Activated CD4-positive, alpha-beta T cell treated with anti-CD3 and anti-CD28 coated beads, Interleukin-2, amount 50 U/mL, for 48 hours (primary cell): ENCODE results near the gene NIBAN1.
"Not testable (repeated sequence)": the region's sequence is repeated elsewhere in the genome, so short reads cannot be mapped to it uniquely, and the experiment has no call there.

ENCODE experiments used
- DNase-seq, 2 experiments: peaks; one replicate each; pipeline ENCODE4 v3.0.0-alpha.2; 2020

The NIBAN1 gene

GRCh38 chr1:184973272-184974055, 844 bp downstream of the NIBAN1 start:
- peak; percentile 70 to 77 for DNase-seq

DNA sequence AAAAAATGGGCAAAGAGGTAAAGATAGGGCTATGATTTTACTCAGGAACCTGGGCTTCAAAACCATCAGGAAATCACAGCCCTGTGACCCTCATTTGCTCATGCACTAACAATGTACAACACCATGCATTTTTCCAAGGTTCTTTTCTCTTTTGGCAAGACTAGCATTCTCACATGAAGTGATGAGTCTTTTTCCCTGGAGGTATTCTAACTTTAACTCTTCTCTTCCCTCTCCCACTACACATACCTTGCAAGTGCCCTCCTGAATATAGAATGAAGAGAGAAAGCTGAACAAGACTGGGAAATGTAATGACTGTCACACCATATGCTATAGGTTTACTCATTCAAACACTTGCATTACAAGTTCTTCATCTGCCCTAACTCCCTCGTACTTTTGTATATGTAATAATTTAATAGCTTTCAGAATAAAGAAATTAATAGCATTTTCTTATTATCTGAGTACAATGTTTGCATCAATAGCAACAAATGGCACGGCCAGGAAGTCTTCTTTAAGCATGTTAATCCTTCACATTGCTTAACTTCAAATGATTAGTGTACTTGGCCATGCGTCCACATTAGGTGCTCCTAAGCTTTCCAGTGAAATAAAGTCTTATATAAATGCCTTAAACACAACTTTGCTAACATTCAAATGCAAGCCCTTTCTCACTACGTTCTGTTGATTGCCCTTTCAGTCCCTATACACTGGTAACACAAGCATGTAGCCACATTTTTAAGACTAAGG, 1.8 kb downstream of the NIBAN1 start:
- no peak for DNase-seq

GRCh38 chr1:184971522-184972265, 2.6 kb downstream of the NIBAN1 start:
- DNase-seq, result no peak

GRCh38 chr1:184970691-184971161, 3.6 kb downstream of the NIBAN1 start:
- DNase-seq, result peak in 1 of 2 experiments; percentile 16

- no peak for DNase-seq
Observed at GRCh38 chr1:184966989-184967388, 7.3 kb downstream of the NIBAN1 start.

- DNase-seq, result no peak
Observed at GRCh38 chr1:184965944-184966860, 8.1 kb downstream of the NIBAN1 start.

- DNase-seq, result no peak
Observed at GRCh38 chr1:184965439-184965838, 8.9 kb downstream of the NIBAN1 start.

- no peak for DNase-seq
Observed at GRCh38 chr1:184959626-184960025, 14.7 kb downstream of the NIBAN1 start.

DNA sequence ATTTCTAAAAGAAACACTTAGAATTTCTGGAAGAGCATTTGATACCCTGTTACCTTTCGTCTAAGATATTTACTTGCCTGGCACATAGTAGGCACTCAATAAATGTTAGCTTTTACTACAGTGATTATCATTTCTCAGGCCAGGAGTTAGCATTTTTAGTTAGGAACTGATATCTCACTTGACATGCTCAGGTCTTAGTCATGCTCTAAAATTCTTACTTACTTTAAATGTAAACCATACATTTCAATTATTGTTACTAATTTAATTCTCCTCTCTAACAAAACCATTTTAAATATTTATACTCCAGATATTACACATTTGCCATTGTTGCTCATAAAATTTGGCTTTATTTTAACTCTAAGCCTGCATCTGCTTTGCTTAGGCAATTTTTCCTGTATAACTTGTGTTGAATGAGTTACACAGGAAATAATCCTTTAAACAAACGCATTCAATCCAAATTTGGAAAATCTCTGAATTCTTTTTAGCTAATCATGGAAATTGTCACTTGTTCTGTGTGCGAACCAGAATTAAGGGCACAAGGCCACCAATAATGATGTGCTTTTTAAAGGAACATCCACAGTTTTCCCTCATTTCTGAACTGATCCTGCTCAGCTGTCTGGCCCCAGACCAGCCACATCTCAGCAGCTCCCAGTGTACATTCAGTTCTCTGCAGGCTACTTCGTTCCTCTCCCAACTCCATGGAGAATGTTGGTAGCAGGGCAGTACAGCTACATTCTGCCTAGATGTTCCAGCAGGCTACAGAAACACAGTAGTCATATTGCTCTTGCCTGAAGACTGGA, 15.6 kb downstream of the NIBAN1 start:
- DNase-seq, result no peak

- DNase-seq, result not testable (repeated sequence)
Observed at GRCh38 chr1:184957901-184958300, 16.4 kb downstream of the NIBAN1 start.

DNA sequence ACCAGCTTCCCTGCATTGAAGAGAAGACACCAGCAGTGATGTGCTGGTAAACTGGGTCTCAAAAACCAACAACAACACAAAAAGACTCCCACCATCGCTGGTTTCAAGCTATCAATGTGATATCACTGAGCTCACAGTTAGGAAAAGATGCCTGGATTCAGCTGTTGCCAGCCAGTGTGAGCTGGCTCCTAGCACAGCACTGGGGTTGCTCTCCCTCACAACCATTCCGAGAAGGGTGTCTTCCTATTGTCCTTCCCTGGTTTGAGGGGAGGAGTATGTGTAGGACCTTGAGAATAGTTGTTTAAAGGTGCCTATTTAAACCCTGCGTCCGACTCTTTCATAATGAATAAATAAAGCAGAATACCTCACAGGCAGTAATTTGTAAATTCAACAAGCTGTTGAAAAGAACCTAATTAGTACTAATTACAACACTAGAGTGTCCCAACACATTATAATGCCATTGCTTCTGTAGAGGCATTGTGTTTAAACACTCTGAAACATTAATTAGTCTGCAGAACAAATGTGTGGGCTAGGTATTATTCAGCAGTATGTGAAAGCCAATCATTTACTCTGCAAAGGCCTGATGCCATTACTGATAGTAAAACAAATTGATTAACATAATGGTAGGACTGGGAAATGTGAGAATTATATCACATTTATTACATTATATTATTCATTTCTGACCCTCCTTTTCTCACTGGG, 17.2 kb downstream of the NIBAN1 start:
- DNase-seq, result no peak

DNA sequence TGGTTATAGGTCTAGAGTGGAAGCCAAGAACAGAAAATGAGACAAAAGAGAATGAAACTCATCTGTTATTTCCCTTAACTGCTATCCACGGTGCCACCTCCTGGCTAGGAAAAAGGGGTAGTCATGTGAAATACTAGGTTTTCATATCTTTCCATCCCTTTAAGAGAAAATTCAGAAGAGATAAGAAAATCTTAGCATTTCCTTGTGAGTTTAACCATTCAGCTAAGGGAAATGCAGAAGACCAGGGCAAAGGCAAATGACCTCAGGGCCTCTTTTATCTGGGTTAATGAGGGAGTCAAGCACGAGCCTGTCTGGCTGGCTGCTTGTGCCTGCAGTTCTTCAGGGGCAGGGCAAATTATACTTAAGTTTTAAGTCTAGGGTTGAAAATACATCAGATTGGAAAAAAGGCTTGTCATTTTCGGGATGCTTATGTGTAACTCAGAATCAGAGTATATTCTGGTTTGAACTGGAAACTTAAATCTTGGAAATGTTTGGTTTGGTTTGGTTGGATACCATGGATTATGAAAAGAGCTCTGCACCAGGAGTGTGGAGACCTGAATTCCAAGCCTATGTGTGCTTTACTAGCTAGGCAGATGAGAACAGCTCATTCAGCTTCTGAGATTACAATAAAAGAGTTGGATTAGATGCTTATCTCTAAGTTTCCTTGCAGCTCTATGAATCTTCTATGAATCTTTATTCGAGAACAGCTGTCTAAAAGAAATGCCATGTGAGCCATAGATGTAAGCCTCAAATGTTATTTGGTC, 19.9 kb downstream of the NIBAN1 start:
- DNase-seq, result no peak

DNA sequence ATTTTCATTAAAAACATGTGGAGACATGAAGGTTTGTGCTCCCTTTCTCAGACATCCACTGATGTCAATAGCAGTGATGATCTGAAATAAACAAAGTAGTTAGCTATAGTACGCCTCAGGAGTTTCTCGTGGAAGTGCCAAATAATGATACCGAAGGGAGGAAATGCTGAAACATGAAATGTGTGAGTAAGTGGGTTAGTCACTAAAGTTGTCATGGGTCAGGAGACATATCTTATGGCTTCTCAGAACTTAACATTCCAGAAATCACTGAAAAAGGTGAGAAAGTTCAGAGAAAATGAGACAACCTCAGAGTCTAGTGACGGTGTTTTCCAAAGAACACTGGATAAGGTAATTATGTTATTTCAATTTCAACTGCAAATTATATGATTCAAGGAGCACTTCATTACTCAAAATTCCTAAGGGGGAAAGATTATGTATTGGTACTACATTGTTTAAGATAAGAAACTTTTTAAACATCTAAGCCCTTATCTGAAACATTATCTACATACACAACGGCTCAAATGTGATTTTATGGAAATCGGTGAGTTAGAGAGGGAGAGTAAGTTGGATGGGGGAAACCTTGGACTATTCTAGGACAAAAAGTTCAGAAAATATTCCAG, 20.6 kb downstream of the NIBAN1 start:
- DNase-seq, result no peak

- no peak for DNase-seq
Observed at GRCh38 chr1:184952428-184952827, 21.9 kb downstream of the NIBAN1 start.

DNA sequence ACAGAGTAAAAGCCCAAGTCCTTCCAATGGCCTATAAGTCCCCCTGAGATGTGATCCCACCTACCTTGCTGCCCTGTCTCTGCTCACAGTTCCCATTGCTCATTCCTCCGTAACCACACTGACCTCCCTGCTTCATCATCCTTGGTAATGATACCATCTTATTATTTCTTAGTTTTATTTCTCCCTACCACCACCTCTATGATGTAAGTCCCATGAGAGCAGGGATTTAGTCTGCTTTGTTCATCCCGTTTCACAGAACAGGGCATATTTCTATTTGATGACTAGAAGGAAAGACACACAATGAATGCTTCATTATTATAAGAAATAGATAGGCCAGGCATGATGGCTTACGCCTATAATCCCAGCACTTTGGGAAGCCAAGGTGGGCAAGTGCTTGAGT, 22.5 kb downstream of the NIBAN1 start:
- no peak for DNase-seq

- no peak for DNase-seq
Observed at GRCh38 chr1:184950906-184951305, 23.4 kb downstream of the NIBAN1 start.

GRCh38 chr1:184950227-184950626, 24.1 kb downstream of the NIBAN1 start:
- DNase-seq, result no peak

DNA sequence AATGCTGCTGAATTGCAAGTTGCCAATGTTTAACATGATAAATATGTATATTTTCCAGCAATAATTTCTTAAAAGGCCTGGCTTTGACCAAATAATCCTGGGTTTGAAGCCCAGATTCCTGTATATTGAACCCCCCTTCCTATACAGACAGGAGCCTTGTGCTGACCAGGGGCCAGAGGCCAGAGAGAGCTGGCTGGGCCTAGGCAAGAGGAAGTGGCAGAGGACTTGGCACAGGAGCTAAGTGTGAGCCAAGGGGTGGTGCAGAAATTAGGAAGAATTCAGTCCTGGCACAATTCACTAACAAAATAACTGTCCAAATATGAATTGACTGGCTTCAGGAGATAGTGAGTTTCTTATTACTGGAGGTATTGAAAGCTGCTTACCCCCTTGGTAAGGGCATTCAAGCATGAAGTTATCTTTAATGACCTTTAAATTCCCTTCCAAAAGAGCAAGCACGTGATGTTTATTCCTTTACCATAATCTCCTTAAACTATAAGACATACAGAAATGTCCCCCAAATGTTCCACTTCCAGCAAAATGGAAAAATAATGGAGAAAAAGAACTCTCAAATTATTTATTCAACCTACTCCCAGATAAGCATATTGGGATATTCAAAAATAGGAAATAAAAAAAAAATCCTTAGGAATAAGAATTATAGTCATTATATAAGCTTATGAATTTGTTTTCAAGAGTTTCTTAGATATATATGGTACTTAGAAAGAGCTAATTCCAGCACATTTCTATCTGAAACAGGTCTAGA, 26.6 kb downstream of the NIBAN1 start:
- DNase-seq, result no peak
